Endodermal cell (in vitro differentiated cells): Measurements from ENCODE around the gene ALG11. TPM values are rescaled to one million over a fixed set of nuclear protein-coding genes. Genes with fewer than 3 reads are reported as not detected.

Source experiments
- DNase-seq: peaks from one replicate; pipeline ENCODE4 v3.0.0-alpha.2; 2017
- H3K27ac ChIP-seq: 2 replicates; pipeline ENCODE4 v1.5.1; 2013; ENCODE audit warnings: mild to moderate bottlenecking, low read depth, low read length, moderate library complexity
- H3K27me3 ChIP-seq: 2 replicates; pipeline ENCODE4 v1.6.1; 2013; ENCODE audit warnings: mild to moderate bottlenecking, low read length, moderate library complexity; ENCODE audit not compliant: insufficient read depth, control insufficient read depth, poor library complexity, severe bottlenecking
- H3K36me3 ChIP-seq: 2 replicates; pipeline ENCODE4 v1.7.0; 2013; ENCODE audit warnings: mild to moderate bottlenecking, low read length, moderate library complexity; ENCODE audit not compliant: control insufficient read depth, insufficient read depth
- H3K4me1 ChIP-seq: one replicate; pipeline ENCODE4 v1.7.0; 2013; ENCODE audit warnings: low read length; ENCODE audit not compliant: control insufficient read depth, insufficient read depth
- H3K4me3 ChIP-seq: 2 replicates; pipeline ENCODE4 v1.5.1; 2013; ENCODE audit warnings: mild to moderate bottlenecking, low read length, moderate library complexity
- H3K9ac ChIP-seq: 2 replicates; pipeline ENCODE4 v1.6.1; 2013; ENCODE audit warnings: mild to moderate bottlenecking, low read length, moderate library complexity; ENCODE audit not compliant: poor library complexity, severe bottlenecking; ENCODE audit errors: extremely low read depth
- H3K9me3 ChIP-seq: 2 replicates; pipeline ENCODE4 v1.6.1; 2013; ENCODE audit warnings: mild to moderate bottlenecking, low read length, moderate library complexity; ENCODE audit not compliant: control insufficient read depth
- H3K27ac Mint-ChIP-seq: 2 replicates; pipeline ENCODE4 v1.8.0; 2020; ENCODE audit warnings: mixed read lengths
- H3K27me3 Mint-ChIP-seq: 2 replicates; pipeline ENCODE4 v1.8.0; 2021; ENCODE audit warnings: mild to moderate bottlenecking, mixed read lengths; ENCODE audit not compliant: insufficient read depth
- H3K36me3 Mint-ChIP-seq: 2 replicates; pipeline ENCODE4 v1.8.0; 2020; ENCODE audit warnings: low read depth, mixed read lengths
- H3K4me1 Mint-ChIP-seq: 2 replicates; pipeline ENCODE4 v1.8.0; 2020; ENCODE audit warnings: mixed read lengths
- H3K4me3 Mint-ChIP-seq: 2 replicates; pipeline ENCODE4 v1.8.0; 2020; ENCODE audit warnings: mild to moderate bottlenecking, moderate library complexity, mixed read lengths
- H3K9me3 Mint-ChIP-seq: 2 replicates; pipeline ENCODE4 v1.8.0; 2020; ENCODE audit warnings: mild to moderate bottlenecking, mixed read lengths
- CTCF ChIP-seq: fragments of 200-600 bp; sonication (generic); conservative IDR thresholded peaks from 2 replicates; pipeline ENCODE4 v1.5.0; 2021; ENCODE audit warnings: antibody characterized with exemption, mild to moderate bottlenecking
- WGBS, 2 experiments: methylation state at CpG; one replicate each; pipeline versions ENCODE4 v1.1.5 to v1.1.7; 2013; ENCODE audit warnings: missing lambda C conversion rate in 2 of 2, mixed read lengths in 1 of 2; ENCODE audit not compliant: insufficient coverage in 1 of 2, insufficient read length in 1 of 2; 5-methylcytosine and 5-hydroxymethylcytosine counted together
- total RNA-seq, 2 donors: library from RNA; stranded (reverse); fragmentation: NEBNext Ultra II Directional in 1 of 2; extraction: Animal tissue kit (Norgen Biotek cat#: 25700) in 1 of 2; gene quantifications; 2 replicates in 1 of 2; 3 replicates in 1 of 2; pipeline ENCODE4 v1.2.1, GENCODE V29; 2021

ALG11 gene
- total RNA-seq, 2 donors from 2014 or later, result 41.5 to 53.1 TPM

- Mint-ChIP-seq H3K27me3 (no peaks in the 10 kb centered on the region), H3K9me3 (peaks cover 43% of the 10 kb centered on the region), H3K4me1 (no peaks in the 10 kb centered on the region), H3K36me3 (peaks cover 83% of the 10 kb centered on the region), H3K4me3 (no peak overlapping the region), H3K27ac (no peak overlapping the region)
- no peak for DNase-seq
- Histone ChIP-seq H3K4me3 (no peak overlapping the region), H3K9ac (no peak overlapping the region), H3K27me3 (no peaks in the 10 kb centered on the region), H3K27ac (no peak overlapping the region), H3K4me1 (no peaks in the 10 kb centered on the region), H3K36me3 (peaks cover 86% of the 10 kb centered on the region), H3K9me3 (peaks cover 67% of the 10 kb centered on the region)
- TF ChIP-seq CTCF, result no peak
- WGBS, 2 experiments, result 96 to 100% methylated on average over 4 to 7 of the region's 8 CpGs
Observed at GRCh38 chr13:52025475-52026245, 13.5 kb downstream of the ALG11 start.

GRCh38 chr13:52026246-52026626 is 14.0 kb downstream of the ALG11 start:
- H3K27ac Mint-ChIP-seq, result no peak overlapping the region
- no peak overlapping the region for H3K4me3 ChIP-seq
- H3K36me3 ChIP-seq, result peaks cover 86% of the 10 kb centered on the region
- TF ChIP-seq CTCF, result peak; percentile 51
- H3K4me3 Mint-ChIP-seq, result no peak overlapping the region
- H3K27ac ChIP-seq, result no peak overlapping the region
- no peaks in the 10 kb centered on the region for H3K27me3 Mint-ChIP-seq
- H3K4me1 ChIP-seq, result no peaks in the 10 kb centered on the region
- no peak overlapping the region for H3K9ac ChIP-seq
- peaks cover 72% of the 10 kb centered on the region for H3K9me3 ChIP-seq
- no peaks in the 10 kb centered on the region for H3K27me3 ChIP-seq
- peak; percentile 54 for DNase-seq
- no peaks in the 10 kb centered on the region for H3K4me1 Mint-ChIP-seq
- 94 to 97% methylated on average over 3 of the region's 3 CpGs for WGBS, 2 experiments
- H3K9me3 Mint-ChIP-seq, result peaks cover 46% of the 10 kb centered on the region
- H3K36me3 Mint-ChIP-seq, result peaks cover 82% of the 10 kb centered on the region

- Histone ChIP-seq H3K36me3 (peaks cover 82% of the 10 kb centered on the region), H3K27ac (no peak overlapping the region), H3K4me1 (no peaks in the 10 kb centered on the region), H3K27me3 (no peaks in the 10 kb centered on the region), H3K9me3 (peaks cover 72% of the 10 kb centered on the region), H3K9ac (no peak overlapping the region), H3K4me3 (no peak overlapping the region)
- Mint-ChIP-seq H3K27ac (no peak overlapping the region), H3K36me3 (peaks cover 81% of the 10 kb centered on the region), H3K4me1 (no peaks in the 10 kb centered on the region), H3K27me3 (no peaks in the 10 kb centered on the region), H3K4me3 (no peak overlapping the region), H3K9me3 (peaks cover 46% of the 10 kb centered on the region)
- DNase-seq, result no peak
- no peak for TF ChIP-seq CTCF
- 100% methylated on average over 1 of the region's 1 CpG for WGBS, 2 experiments
Observed at GRCh38 chr13:52027832-52028231, 15.6 kb downstream of the ALG11 start.
